RWPE2 (cell line): ENCODE results near the gene GM2A.
"Not testable (repeated sequence)": the region's sequence is repeated elsewhere in the genome, so short reads cannot be mapped to it uniquely, and the experiment has no call there.

Experiments
- ATAC-seq: fragments of 200-7000 bp; cut with Tn5 transposase; 3 replicates; pipeline ENCODE4 v1.9.1; 2021; ENCODE audit warnings: low read depth
- DNase-seq: peaks from one replicate; pipeline ENCODE4 v3.0.0-alpha.2; 2020; ENCODE audit warnings: low spot score
- H3K27ac ChIP-seq: fragments of 450-650 bp; 2 replicates; pipeline ENCODE4 v1.5.1; 2017; ENCODE audit warnings: mild to moderate bottlenecking; ENCODE audit not compliant: poor library complexity, severe bottlenecking
- H3K27me3 ChIP-seq: fragments of 250-450 bp; sonication (Bioruptor Pico); 2 replicates; pipeline ENCODE4 v1.5.1; 2021; ENCODE audit warnings: mild to moderate bottlenecking, moderate library complexity; ENCODE audit not compliant: insufficient read depth, poor library complexity, severe bottlenecking
- H3K36me3 ChIP-seq: fragments of 250-450 bp; sonication (Bioruptor Pico); 2 replicates; pipeline ENCODE4 v1.5.1; 2020; ENCODE audit warnings: low read depth, mild to moderate bottlenecking, moderate library complexity
- H3K4me1 ChIP-seq: fragments of 250-450 bp; sonication (Bioruptor Pico); 2 replicates; pipeline ENCODE4 v1.5.1; 2021; ENCODE audit warnings: mild to moderate bottlenecking, moderate library complexity; ENCODE audit not compliant: insufficient read depth, poor library complexity, severe bottlenecking
- H3K4me3 ChIP-seq: fragments of 250-450 bp; sonication (Bioruptor Pico); 2 replicates; pipeline ENCODE4 v1.5.1; 2021; ENCODE audit warnings: mild to moderate bottlenecking, moderate library complexity; ENCODE audit not compliant: severe bottlenecking
- H3K9me3 ChIP-seq: fragments of 250-450 bp; sonication (Bioruptor Pico); 2 replicates; pipeline ENCODE4 v1.5.1; 2021; ENCODE audit warnings: mild to moderate bottlenecking, moderate library complexity; ENCODE audit not compliant: severe bottlenecking
- TF ChIP-seq, protein P1 (sequence below): fragments of 450-650 bp; IDR thresholded peaks from one replicate; pipeline ENCODE4 v1.5.1; 2017; ENCODE audit warnings: mild to moderate bottlenecking, moderate library complexity; ENCODE audit not compliant: poor library complexity, severe bottlenecking

The GM2A gene

GRCh38 chr5:151233616-151234085 lies 19.3 kb upstream of the GM2A start:
- TF ChIP-seq, protein P1, sequence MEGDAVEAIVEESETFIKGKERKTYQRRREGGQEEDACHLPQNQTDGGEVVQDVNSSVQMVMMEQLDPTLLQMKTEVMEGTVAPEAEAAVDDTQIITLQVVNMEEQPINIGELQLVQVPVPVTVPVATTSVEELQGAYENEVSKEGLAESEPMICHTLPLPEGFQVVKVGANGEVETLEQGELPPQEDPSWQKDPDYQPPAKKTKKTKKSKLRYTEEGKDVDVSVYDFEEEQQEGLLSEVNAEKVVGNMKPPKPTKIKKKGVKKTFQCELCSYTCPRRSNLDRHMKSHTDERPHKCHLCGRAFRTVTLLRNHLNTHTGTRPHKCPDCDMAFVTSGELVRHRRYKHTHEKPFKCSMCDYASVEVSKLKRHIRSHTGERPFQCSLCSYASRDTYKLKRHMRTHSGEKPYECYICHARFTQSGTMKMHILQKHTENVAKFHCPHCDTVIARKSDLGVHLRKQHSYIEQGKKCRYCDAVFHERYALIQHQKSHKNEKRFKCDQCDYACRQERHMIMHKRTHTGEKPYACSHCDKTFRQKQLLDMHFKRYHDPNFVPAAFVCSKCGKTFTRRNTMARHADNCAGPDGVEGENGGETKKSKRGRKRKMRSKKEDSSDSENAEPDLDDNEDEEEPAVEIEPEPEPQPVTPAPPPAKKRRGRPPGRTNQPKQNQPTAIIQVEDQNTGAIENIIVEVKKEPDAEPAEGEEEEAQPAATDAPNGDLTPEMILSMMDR: no peak
- Histone ChIP-seq H3K27ac (no peak overlapping the region), H3K4me1 (no peaks in the 10 kb centered on the region), H3K27me3 (no peaks in the 10 kb centered on the region), H3K4me3 (no peak overlapping the region), H3K36me3 (no peaks in the 10 kb centered on the region), H3K9me3 (no peaks in the 10 kb centered on the region)
- DNase-seq (no peak), ATAC-seq (no peak)

GRCh38 chr5:151234476-151235238 lies 18.3 kb upstream of the GM2A start:
- Histone ChIP-seq H3K4me3 (no peak overlapping the region), H3K27me3 (no peaks in the 10 kb centered on the region), H3K36me3 (no peaks in the 10 kb centered on the region), H3K27ac (no peak overlapping the region), H3K9me3 (no peaks in the 10 kb centered on the region), H3K4me1 (no peaks in the 10 kb centered on the region)
- TF ChIP-seq, protein P1: no peak
- peak; percentile 84 for ATAC-seq
- no peak for DNase-seq

GRCh38 chr5:151235239-151235571 lies 17.8 kb upstream of the GM2A start:
- not testable (repeated sequence) for DNase-seq, H3K27me3 ChIP-seq, H3K9me3 ChIP-seq, H3K36me3 ChIP-seq, ATAC-seq, H3K4me1 ChIP-seq, H3K4me3 ChIP-seq, H3K27ac ChIP-seq

DNA sequence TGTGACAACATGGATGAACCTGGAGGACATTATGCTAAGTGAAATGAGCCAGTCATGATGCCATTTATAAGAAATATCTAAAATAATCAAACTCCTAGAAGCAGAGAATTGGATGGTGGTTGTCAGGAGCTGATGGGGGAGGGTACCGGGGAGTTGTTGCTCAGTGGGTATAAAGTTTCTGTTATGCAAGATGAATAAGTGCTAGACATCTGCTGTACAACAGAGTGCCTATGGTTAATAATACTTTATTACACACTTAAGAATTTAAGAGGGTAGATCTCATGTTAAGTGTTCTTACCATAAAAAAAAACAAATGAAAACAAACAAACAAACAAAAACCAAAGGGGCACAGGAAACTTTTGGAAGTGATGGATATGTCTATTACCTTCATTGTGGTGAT lies 16.1 kb upstream of the GM2A start:
- Histone ChIP-seq H3K4me1 (no peaks in the 10 kb centered on the region), H3K4me3 (no peak overlapping the region), H3K9me3 (no peaks in the 10 kb centered on the region), H3K27ac (no peak overlapping the region), H3K27me3 (no peaks in the 10 kb centered on the region), H3K36me3 (no peaks in the 10 kb centered on the region)
- DNase-seq: no peak
- TF ChIP-seq, protein P1: no peak
- no peak for ATAC-seq

GRCh38 chr5:151237685-151238084 lies 15.3 kb upstream of the GM2A start:
- H3K9me3 ChIP-seq: no peaks in the 10 kb centered on the region
- no peaks in the 10 kb centered on the region for H3K36me3 ChIP-seq
- H3K4me3 ChIP-seq: no peak overlapping the region
- DNase-seq: no peak
- TF ChIP-seq, protein P1: no peak
- H3K4me1 ChIP-seq: no peaks in the 10 kb centered on the region
- no peak overlapping the region for H3K27ac ChIP-seq
- ATAC-seq: no peak
- no peaks in the 10 kb centered on the region for H3K27me3 ChIP-seq
